Measurements from ENCODE around the gene NTM. TPM values are rescaled to one million over a fixed set of nuclear protein-coding genes. Genes with fewer than 3 reads are reported as not detected.

The NTM gene
- total and polyA plus RNA-seq, 9 donors: 8.5 to 37.1 (median 22.6) TPM

DNA sequence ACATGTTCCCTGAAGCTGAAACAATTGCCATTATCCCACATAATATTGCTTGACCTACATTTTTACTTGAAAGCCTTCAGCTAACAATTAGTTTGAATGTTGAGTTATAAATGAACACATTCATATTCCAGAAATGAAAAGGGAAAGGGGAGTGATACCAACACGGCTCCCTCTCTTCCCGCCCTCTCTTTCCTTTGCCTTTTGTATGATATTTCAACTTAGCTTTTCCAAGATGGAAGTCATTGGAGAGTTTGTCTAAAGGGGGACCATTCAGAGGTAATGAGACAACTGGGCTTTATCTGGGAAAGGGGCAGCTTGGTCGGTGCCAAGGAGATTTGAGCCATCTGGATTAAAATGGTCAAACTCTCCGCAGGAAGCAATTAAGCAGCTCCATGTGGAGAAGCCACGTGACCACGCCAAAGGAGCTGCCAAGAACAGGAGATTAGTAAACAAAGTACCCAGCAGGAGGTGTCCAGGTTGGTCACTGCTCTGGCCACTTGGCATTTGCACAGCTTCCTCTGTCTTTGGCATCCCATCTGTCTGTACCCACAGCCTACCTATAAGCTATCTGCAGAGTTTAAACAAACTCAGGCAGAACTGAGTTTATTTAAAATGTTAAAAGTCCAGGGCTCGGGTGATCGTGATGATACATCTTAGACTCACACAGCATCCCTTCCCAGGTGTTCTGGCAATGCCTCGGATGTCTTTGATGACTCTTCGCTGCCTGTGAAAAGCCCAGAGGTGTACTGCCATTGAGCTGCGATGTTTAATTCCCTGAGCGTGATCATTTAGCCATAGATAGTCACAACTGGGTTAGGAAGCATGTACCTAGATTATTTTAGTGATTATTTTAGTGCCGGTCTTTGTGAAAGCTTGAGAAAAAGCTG lies 735.9 kb downstream of the NTM start:
- no peaks in the 10 kb centered on the region for H3K27me3 ChIP-seq (ENCODE audit: control insufficient read depth, insufficient read depth, low read length)
- DNase-seq: no peak
- H3K4me1 ChIP-seq (ENCODE audit: control insufficient read depth, insufficient read depth, low read length): peaks cover 15% of the 10 kb centered on the region
- 40% methylated on average over 8 of the region's 13 CpGs for WGBS (ENCODE audit: insufficient coverage)
- no peak overlapping the region for H3K27ac ChIP-seq (ENCODE audit: low read length)
- no peaks in the 10 kb centered on the region for H3K36me3 ChIP-seq (ENCODE audit: control insufficient read depth, insufficient read depth, low read length)
- H3K9me3 ChIP-seq (replicated peaks; ENCODE audit: control insufficient read depth, low read depth, low read length): no peaks in the 10 kb centered on the region
- no peak overlapping the region for H3K4me3 ChIP-seq (ENCODE audit: low read length)

DNA sequence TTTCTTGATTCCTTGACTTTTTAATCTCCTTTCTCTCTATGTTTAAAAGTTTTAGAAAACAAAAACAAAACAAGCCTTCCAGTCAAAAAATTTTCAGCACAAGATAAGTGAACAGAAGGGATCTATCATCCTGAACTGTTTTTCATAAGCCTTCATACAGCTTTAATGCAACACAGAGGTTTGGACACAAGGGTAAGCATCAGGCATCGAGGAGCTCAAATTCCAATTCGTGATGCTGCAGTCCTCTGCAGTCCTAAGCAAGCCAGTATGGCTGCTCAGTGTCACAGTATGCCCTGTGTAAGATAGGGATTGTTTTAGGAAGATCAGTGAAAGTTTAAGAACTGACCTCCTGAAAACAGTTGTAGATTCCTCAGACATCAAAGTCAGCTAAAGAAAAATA lies 740.9 kb downstream of the NTM start:
- WGBS (ENCODE audit: insufficient coverage): 25% methylated on average over 2 of the region's 2 CpGs
- H3K36me3 ChIP-seq (ENCODE audit: control insufficient read depth, insufficient read depth, low read length): no peaks in the 10 kb centered on the region
- H3K27me3 ChIP-seq (ENCODE audit: control insufficient read depth, insufficient read depth, low read length): peaks cover 2% of the 10 kb centered on the region
- H3K4me1 ChIP-seq (ENCODE audit: control insufficient read depth, insufficient read depth, low read length): peaks cover 28% of the 10 kb centered on the region
- no peaks in the 10 kb centered on the region for H3K9me3 ChIP-seq (replicated peaks; ENCODE audit: control insufficient read depth, low read depth, low read length)
- H3K4me3 ChIP-seq (ENCODE audit: low read length): no peak overlapping the region
- peak overlapping the region; percentile 84 for H3K27ac ChIP-seq (ENCODE audit: low read length)
- peak; percentile 33 for DNase-seq

GRCh38 chr11:132111838-132112237 lies 741.4 kb downstream of the NTM start:
- 43% methylated on average over 4 of the region's 5 CpGs for WGBS (ENCODE audit: insufficient coverage)
- H3K27ac ChIP-seq (ENCODE audit: low read length): peak overlapping the region; percentile 84
- peaks cover 26% of the 10 kb centered on the region for H3K4me1 ChIP-seq (ENCODE audit: control insufficient read depth, insufficient read depth, low read length)
- H3K4me3 ChIP-seq (ENCODE audit: low read length): no peak overlapping the region
- H3K9me3 ChIP-seq (replicated peaks; ENCODE audit: control insufficient read depth, low read depth, low read length): no peaks in the 10 kb centered on the region
- H3K36me3 ChIP-seq (ENCODE audit: control insufficient read depth, insufficient read depth, low read length): no peaks in the 10 kb centered on the region
- DNase-seq: peak; percentile 76
- H3K27me3 ChIP-seq (ENCODE audit: control insufficient read depth, insufficient read depth, low read length): peaks cover 2% of the 10 kb centered on the region

- no peak overlapping the region for H3K4me3 ChIP-seq (ENCODE audit: low read length)
- no peak for DNase-seq
- H3K9me3 ChIP-seq (replicated peaks; ENCODE audit: control insufficient read depth, low read depth, low read length): no peaks in the 10 kb centered on the region
- peaks cover 2% of the 10 kb centered on the region for H3K27me3 ChIP-seq (ENCODE audit: control insufficient read depth, insufficient read depth, low read length)
- peak overlapping the region; percentile 80 for H3K27ac ChIP-seq (ENCODE audit: low read length)
- peaks cover 26% of the 10 kb centered on the region for H3K4me1 ChIP-seq (ENCODE audit: control insufficient read depth, insufficient read depth, low read length)
- no peaks in the 10 kb centered on the region for H3K36me3 ChIP-seq (ENCODE audit: control insufficient read depth, insufficient read depth, low read length)
- WGBS (ENCODE audit: insufficient coverage): no CpG with 5 or more reads among the region's 6 CpGs
Observed at GRCh38 chr11:132112846-132113245, 742.4 kb downstream of the NTM start.

- DNase-seq: peak; percentile 39
- no peaks in the 10 kb centered on the region for H3K9me3 ChIP-seq (replicated peaks; ENCODE audit: control insufficient read depth, low read depth, low read length)
- WGBS (ENCODE audit: insufficient coverage): no CpG with 5 or more reads among the region's 3 CpGs
- no peaks in the 10 kb centered on the region for H3K36me3 ChIP-seq (ENCODE audit: control insufficient read depth, insufficient read depth, low read length)
- H3K27ac ChIP-seq (ENCODE audit: low read length): no peak overlapping the region
- H3K4me3 ChIP-seq (ENCODE audit: low read length): no peak overlapping the region
- H3K4me1 ChIP-seq (ENCODE audit: control insufficient read depth, insufficient read depth, low read length): peaks cover 26% of the 10 kb centered on the region
- H3K27me3 ChIP-seq (ENCODE audit: control insufficient read depth, insufficient read depth, low read length): peaks cover 2% of the 10 kb centered on the region
Observed at GRCh38 chr11:132114185-132114584, 743.8 kb downstream of the NTM start.

DNA sequence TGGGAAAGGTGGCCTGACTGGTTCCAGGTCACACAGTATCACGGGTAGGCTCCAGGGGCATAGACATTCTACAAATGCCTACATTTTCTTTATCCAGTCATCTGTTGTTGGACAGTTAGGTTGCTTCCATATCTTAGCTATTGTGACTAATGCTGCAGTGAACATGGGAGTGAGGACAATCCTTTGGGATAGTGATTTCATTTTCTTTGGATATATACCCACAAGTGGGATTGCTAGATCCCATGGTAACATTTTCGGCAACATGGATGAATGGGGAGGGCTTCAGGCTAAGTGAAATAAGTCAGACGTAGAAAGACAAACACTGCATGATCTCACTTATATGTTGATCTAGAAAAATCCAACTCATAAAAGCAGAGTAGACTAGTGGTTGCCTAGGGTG lies 744.3 kb downstream of the NTM start:
- Histone ChIP-seq H3K4me3 (ENCODE audit: low read length) (no peak overlapping the region), H3K27me3 (ENCODE audit: control insufficient read depth, insufficient read depth, low read length) (peaks cover 2% of the 10 kb centered on the region), H3K4me1 (ENCODE audit: control insufficient read depth, insufficient read depth, low read length) (peaks cover 26% of the 10 kb centered on the region), H3K36me3 (ENCODE audit: control insufficient read depth, insufficient read depth, low read length) (no peaks in the 10 kb centered on the region), H3K27ac (ENCODE audit: low read length) (no peak overlapping the region), H3K9me3 (replicated peaks; ENCODE audit: control insufficient read depth, low read depth, low read length) (no peaks in the 10 kb centered on the region)
- WGBS (ENCODE audit: insufficient coverage): no CpG with 5 or more reads among the region's 3 CpGs
- DNase-seq: no peak

GRCh38 chr11:132115454-132115853 lies 745.0 kb downstream of the NTM start:
- H3K36me3 ChIP-seq (ENCODE audit: control insufficient read depth, insufficient read depth, low read length): no peaks in the 10 kb centered on the region
- 84% methylated on average over 3 of the region's 5 CpGs for WGBS (ENCODE audit: insufficient coverage)
- peaks cover 2% of the 10 kb centered on the region for H3K27me3 ChIP-seq (ENCODE audit: control insufficient read depth, insufficient read depth, low read length)
- peaks cover 22% of the 10 kb centered on the region for H3K4me1 ChIP-seq (ENCODE audit: control insufficient read depth, insufficient read depth, low read length)
- no peak for DNase-seq
- no peak overlapping the region for H3K27ac ChIP-seq (ENCODE audit: low read length)
- no peaks in the 10 kb centered on the region for H3K9me3 ChIP-seq (replicated peaks; ENCODE audit: control insufficient read depth, low read depth, low read length)
- no peak overlapping the region for H3K4me3 ChIP-seq (ENCODE audit: low read length)

DNA sequence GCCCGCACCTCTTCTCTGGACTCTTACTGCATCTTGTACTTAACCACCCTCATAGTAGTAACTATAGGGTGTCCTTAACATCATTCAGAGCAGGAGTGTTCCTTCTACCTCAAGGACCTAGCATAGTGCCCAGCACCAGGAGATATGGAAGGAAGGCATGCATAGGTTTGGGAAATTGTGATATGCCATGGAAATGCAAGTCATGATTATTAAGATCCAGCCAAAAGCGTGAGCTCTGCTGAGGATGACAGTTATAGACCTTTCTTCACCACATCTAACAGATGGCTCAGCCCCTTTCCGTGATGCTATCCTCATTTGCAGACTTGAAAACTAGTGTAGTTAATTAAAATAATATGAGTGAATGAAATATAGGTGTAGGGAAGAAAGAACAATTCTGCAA lies 746.1 kb downstream of the NTM start:
- no CpG with 5 or more reads among the region's 3 CpGs for WGBS (ENCODE audit: insufficient coverage)
- Histone ChIP-seq H3K4me1 (ENCODE audit: control insufficient read depth, insufficient read depth, low read length) (peaks cover 14% of the 10 kb centered on the region), H3K4me3 (ENCODE audit: low read length) (no peak overlapping the region), H3K27me3 (ENCODE audit: control insufficient read depth, insufficient read depth, low read length) (peaks cover 2% of the 10 kb centered on the region), H3K9me3 (replicated peaks; ENCODE audit: control insufficient read depth, low read depth, low read length) (no peaks in the 10 kb centered on the region), H3K27ac (ENCODE audit: low read length) (no peak overlapping the region), H3K36me3 (ENCODE audit: control insufficient read depth, insufficient read depth, low read length) (no peaks in the 10 kb centered on the region)
- DNase-seq: no peak

GRCh38 chr11:132118661-132119060 lies 748.2 kb downstream of the NTM start:
- H3K36me3 ChIP-seq (ENCODE audit: control insufficient read depth, insufficient read depth, low read length): no peaks in the 10 kb centered on the region
- peaks cover 2% of the 10 kb centered on the region for H3K27me3 ChIP-seq (ENCODE audit: control insufficient read depth, insufficient read depth, low read length)
- peaks cover 7% of the 10 kb centered on the region for H3K4me1 ChIP-seq (ENCODE audit: control insufficient read depth, insufficient read depth, low read length)
- 80% methylated on average over 1 of the region's 6 CpGs for WGBS (ENCODE audit: insufficient coverage)
- DNase-seq: no peak
- no peak overlapping the region for H3K27ac ChIP-seq (ENCODE audit: low read length)
- no peak overlapping the region for H3K4me3 ChIP-seq (ENCODE audit: low read length)
- no peaks in the 10 kb centered on the region for H3K9me3 ChIP-seq (replicated peaks; ENCODE audit: control insufficient read depth, low read depth, low read length)

DNA sequence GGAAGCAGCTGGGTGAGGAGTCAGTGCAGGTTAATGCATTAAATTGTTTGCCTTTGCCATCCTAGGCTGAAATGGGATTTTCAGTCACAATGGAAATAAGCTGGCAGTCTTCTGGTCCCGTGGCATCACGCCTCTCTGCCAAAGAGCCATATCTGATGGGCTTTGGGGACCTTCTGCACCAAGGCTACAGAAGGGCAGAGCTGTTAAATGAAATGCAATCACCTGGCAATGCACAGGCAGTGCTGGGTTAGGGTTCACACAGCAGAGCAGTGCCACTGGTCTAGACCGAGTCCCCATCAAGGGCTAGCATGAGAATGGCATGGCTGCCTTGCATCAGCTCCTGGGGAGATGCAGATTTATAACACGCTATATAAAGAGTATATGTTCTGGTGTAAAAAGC lies 749.2 kb downstream of the NTM start:
- Histone ChIP-seq H3K4me1 (ENCODE audit: control insufficient read depth, insufficient read depth, low read length) (peaks cover 6% of the 10 kb centered on the region), H3K27me3 (ENCODE audit: control insufficient read depth, insufficient read depth, low read length) (peaks cover 2% of the 10 kb centered on the region), H3K36me3 (ENCODE audit: control insufficient read depth, insufficient read depth, low read length) (no peaks in the 10 kb centered on the region), H3K9me3 (replicated peaks; ENCODE audit: control insufficient read depth, low read depth, low read length) (no peaks in the 10 kb centered on the region), H3K4me3 (ENCODE audit: low read length) (no peak overlapping the region), H3K27ac (ENCODE audit: low read length) (no peak overlapping the region)
- DNase-seq: no peak
- 84% methylated on average over 4 of the region's 4 CpGs for WGBS (ENCODE audit: insufficient coverage)

All from muscle of leg (tissue), 11 donors.